AG10803 (cell line): Measurements from ENCODE around the gene PPFIA4.
A peak's percentile ranks its signal among the peaks of the same experiment; 100 is the strongest.

ENCODE experiments used
- DNase-seq: peaks from one replicate; pipeline ENCODE4 v3.0.0; 2010; ENCODE audit warnings: low read depth
- H3K4me3 ChIP-seq: 2 replicates; pipeline ENCODE4 v1.5.1; 2011; ENCODE audit warnings: mild to moderate bottlenecking, low read length, control low read depth
- TF ChIP-seq, protein P1 (sequence below): conservative IDR thresholded peaks from 2 replicates; pipeline ENCODE4 v1.5.1; 2011; ENCODE audit warnings: mild to moderate bottlenecking, low read length, control low read depth, inconsistent platforms

Gene PPFIA4

DNA sequence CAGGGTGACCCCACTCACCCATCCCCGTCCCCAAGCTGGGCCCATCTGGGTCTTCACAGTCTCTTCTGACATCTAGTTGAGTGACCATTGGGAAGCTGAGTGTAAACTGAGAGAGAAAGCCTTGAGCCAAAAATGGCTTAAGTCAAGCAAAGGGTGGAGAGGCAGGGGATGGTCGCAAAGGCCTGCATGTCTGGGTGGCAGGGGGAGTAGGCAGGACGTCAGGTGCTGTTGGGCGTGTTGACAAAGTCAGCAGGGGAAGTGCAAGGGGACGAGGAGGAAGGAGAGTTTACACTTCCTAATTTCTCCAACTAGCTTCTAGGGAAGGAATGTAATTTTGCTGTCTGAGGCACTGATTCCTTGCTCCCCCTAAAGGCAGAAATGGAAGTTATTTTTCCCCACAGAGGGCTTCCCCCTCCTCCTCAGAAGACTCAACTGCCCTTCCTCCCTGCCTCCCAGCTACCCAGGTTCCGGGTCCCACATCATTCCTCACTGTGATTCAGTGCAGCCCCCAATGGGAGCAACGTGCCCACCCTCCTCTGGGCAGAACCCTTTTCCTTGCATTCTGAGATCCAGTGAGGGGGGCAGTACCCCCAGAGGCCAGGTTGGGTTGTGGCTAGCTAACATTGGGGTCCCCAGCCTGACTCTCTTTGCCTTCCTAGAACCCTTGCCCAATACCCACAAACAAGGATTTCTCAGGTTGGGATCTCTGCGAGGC, 100.0 kb downstream of the PPFIA4 start:
- no peak overlapping the region for H3K4me3 ChIP-seq
- DNase-seq: peak; percentile 43
- TF ChIP-seq, protein P1, sequence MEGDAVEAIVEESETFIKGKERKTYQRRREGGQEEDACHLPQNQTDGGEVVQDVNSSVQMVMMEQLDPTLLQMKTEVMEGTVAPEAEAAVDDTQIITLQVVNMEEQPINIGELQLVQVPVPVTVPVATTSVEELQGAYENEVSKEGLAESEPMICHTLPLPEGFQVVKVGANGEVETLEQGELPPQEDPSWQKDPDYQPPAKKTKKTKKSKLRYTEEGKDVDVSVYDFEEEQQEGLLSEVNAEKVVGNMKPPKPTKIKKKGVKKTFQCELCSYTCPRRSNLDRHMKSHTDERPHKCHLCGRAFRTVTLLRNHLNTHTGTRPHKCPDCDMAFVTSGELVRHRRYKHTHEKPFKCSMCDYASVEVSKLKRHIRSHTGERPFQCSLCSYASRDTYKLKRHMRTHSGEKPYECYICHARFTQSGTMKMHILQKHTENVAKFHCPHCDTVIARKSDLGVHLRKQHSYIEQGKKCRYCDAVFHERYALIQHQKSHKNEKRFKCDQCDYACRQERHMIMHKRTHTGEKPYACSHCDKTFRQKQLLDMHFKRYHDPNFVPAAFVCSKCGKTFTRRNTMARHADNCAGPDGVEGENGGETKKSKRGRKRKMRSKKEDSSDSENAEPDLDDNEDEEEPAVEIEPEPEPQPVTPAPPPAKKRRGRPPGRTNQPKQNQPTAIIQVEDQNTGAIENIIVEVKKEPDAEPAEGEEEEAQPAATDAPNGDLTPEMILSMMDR: peak; percentile 72

DNA sequence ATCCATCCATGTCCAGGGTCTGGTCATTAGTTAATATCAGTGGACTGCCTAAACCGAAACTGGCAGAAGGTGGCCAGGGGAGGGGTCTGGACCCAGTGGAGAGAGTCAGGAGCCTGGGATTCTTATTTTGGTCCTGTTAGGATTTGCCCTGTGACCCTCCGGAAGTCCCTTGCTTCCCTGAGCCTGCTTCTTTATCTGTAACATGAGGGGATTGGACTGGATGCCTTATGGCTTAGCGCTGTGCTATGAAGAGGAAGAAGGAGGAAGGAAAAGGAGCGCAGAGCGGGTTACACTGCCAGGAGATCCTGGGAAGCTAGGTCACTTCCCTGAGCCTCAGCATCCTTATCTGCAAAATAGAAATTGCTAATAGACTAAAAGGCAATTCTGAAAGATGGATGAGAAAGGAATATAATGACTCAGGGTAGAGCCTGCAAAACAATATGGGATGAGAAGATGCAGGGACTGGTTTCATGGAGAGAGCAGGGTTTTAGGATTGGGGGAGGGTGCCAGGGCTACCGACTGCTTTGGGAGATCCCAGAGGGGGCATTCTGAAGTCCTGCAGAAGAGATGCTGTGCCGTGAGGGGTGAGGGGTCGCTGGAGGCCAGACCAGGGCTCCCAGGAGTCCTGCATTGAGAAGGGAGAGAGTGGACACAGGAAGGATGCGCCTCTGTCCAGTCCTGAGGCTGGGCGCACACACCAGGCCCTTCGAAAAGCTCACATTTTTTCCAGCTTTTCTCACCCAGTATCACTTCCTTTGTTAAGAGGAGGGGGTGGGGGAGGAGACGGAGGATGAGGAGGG, 100.8 kb downstream of the PPFIA4 start:
- peak overlapping the region; percentile 58 for H3K4me3 ChIP-seq
- TF ChIP-seq, protein P1: no peak
- peak; percentile 12 for DNase-seq

DNA sequence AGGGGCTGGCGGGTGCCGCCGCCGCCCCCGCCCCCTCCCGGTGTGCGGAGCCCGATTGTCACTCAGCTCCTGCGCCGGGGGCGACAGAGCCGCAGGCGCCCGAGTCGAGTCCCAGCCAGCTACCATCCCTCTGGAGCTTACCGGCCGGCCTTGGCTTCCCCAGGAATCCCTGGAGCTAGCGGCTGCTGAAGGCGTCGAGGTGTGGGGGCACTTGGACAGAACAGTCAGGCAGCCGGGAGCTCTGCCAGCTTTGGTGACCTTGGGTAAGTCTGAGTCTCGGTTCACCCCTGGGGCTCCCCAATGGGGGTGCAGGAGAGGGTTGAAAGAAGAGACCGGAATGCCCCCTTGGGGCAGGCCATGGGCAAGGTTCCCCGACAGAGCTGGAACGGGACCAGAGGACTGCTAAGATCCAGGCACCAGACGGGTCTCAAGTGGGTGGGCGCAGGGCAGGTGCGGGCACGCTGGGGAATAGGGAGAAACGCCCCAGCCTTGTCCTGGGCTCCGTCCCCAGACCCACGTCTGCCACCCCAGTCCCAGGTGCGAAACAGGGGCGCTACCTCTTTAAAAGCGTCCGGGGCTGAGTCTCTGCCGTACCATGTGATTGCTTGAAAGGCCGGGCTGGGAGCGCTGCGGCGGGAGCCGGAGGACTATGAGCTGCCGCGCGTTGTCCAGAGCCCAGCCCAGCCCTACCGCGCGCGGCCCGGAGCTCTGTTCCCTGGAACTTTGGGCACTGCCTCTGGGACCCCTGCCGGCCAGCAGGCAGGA, 101.6 kb downstream of the PPFIA4 start, which contains the start of gene ADORA1:
Gene ADORA1, plus strand, starts transcription at position 61 of the 765 bp plus-strand sequence. CDS start 1,116 bp downstream, outside the sequence.
- DNase-seq: peak; percentile 53
- H3K4me3 ChIP-seq: peak within 1 kb of the TSS; percentile 58
- TF ChIP-seq, protein P1: peak; percentile 16; the same call in 1 of the 2 replicates

DNA sequence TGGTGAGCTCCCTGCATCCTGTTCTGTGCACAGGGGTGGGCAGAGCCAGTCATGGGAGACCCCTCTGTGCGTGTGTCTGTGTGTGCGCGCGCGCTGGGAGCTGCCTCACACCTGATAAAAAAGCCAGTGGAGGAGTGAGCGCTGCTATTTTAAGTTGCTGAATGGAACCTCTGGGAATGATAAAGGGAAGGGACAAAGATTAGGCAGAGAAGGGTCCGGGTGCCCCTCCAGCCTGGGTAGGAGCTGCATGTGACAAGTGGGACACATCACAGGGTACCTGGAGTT, 102.1 kb downstream of the PPFIA4 start:
- TF ChIP-seq, protein P1: no peak
- DNase-seq: no peak
- H3K4me3 ChIP-seq: peak overlapping the region; percentile 58; the same call in 1 of the 2 replicates
